NCI-H1436 (cell line): ENCODE results near the gene NOTCH3.

ENCODE experiments used
- DNase-seq: peaks from one replicate; lab custom pipeline; 2025; lab: John Stamatoyannopoulos, UW

The NOTCH3 gene

GRCh38 chr19:15236886-15237285 lies 36.1 kb upstream of the NOTCH3 start:
- DNase-seq = no peak

GRCh38 chr19:15235781-15236180 lies 35.0 kb upstream of the NOTCH3 start:
- no peak for DNase-seq

GRCh38 chr19:15234431-15235130 lies 33.8 kb upstream of the NOTCH3 start:
- DNase-seq = no peak

- no peak for DNase-seq
Measured at GRCh38 chr19:15231271-15231670, 30.5 kb upstream of the NOTCH3 start.

- DNase-seq = no peak
Measured at GRCh38 chr19:15227261-15227660, 26.5 kb upstream of the NOTCH3 start.

- DNase-seq = no peak
Measured at GRCh38 chr19:15225760-15226159, 25.0 kb upstream of the NOTCH3 start.

- no peak for DNase-seq
Measured at GRCh38 chr19:15223649-15224361, 23.0 kb upstream of the NOTCH3 start.

- DNase-seq = peak; percentile 98
Measured at GRCh38 chr19:15222738-15223648, 22.2 kb upstream of the NOTCH3 start.

GRCh38 chr19:15220833-15221232 lies 20.0 kb upstream of the NOTCH3 start:
- no peak for DNase-seq

- DNase-seq = no peak
Measured at GRCh38 chr19:15218501-15218900, 17.7 kb upstream of the NOTCH3 start.

GRCh38 chr19:15216363-15216762 lies 15.6 kb upstream of the NOTCH3 start:
- DNase-seq = no peak

- no peak for DNase-seq
Measured at GRCh38 chr19:15213715-15214381, 13.1 kb upstream of the NOTCH3 start.

- no peak for DNase-seq
Measured at GRCh38 chr19:15212711-15213110, 11.9 kb upstream of the NOTCH3 start.

- no peak for DNase-seq
Measured at GRCh38 chr19:15210323-15210781, 9.6 kb upstream of the NOTCH3 start.

- no peak for DNase-seq
Measured at GRCh38 chr19:15201374-15202023, 704 bp upstream of the NOTCH3 start.

- DNase-seq = no peak
Measured at GRCh38 chr19:15199661-15200552, 888 bp downstream of the NOTCH3 start.

- DNase-seq = no peak
Measured at GRCh38 chr19:15198951-15199660, 1.7 kb downstream of the NOTCH3 start.

- DNase-seq = no peak
Measured at GRCh38 chr19:15197942-15198341, 2.9 kb downstream of the NOTCH3 start.

- DNase-seq = peak; percentile 26
Measured at GRCh38 chr19:15197275-15197941, 3.4 kb downstream of the NOTCH3 start.
